Measurements from ENCODE around the gene GRM1. TPM values are rescaled to one million over a fixed set of nuclear protein-coding genes. Genes with fewer than 3 reads are reported as not detected.

GRM1 gene
- total and polyA plus RNA-seq, 2 donors (not counting 3 experiments of a cell fraction or from before 2014, with no cell fraction given) = 0.07 TPM; not detected in 1

- BruUV-seq (replicated peaks) = no TSS peak
- no peak overlapping the region for H2AFZ ChIP-seq (ENCODE audit: low read depth, low read length)
- DNase-seq (ENCODE audit: low read depth, low spot score) = no peak
- H3K4me1 ChIP-seq (ENCODE audit: control insufficient read depth, extremely low read depth, insufficient read depth, low read length) = no peaks in the 10 kb centered on the region
- intact Hi-C loops (cut with micrococcal nuclease) (no loop called here), dilution Hi-C loops (cut with MboI; ENCODE audit: extremely low pct_ligation_motif_present, low sequenced_read_pairs) (no loop called here)
- TF ChIP-seq CTCF (IDR thresholded peaks at IDR 0.05; ENCODE audit: extremely low read depth in 1 of 2, insufficient read depth in 1 of 2, low read depth in 1 of 2, low read length in 2 of 2) = no peak
- no peak for TF ChIP-seq POLR2AphosphoS5 (IDR thresholded peaks at IDR 0.05; ENCODE audit: insufficient read depth, low read depth, low read length)
- TF ChIP-seq POLR2A (IDR thresholded peaks at IDR 0.05; ENCODE audit: low read depth, low read length) = no peak
- no peak for TF ChIP-seq JUN (IDR thresholded peaks at IDR 0.05; ENCODE audit: borderline replicate concordance, insufficient read depth, insufficient read length, low read depth)
- no peak for TF ChIP-seq FOS (IDR thresholded peaks at IDR 0.05; ENCODE audit: borderline replicate concordance, insufficient read depth, low read length)
- no peak for TF ChIP-seq MAX (IDR thresholded peaks at IDR 0.05; ENCODE audit: insufficient read depth, insufficient read length)
- no peak for TF ChIP-seq GATA2 (IDR thresholded peaks at IDR 0.05; ENCODE audit: insufficient read depth, insufficient read length, low read depth, low read length)
- TF ChIP-seq MYC (IDR thresholded peaks at IDR 0.05; ENCODE audit: low read depth, low read length) = no peak
- no peak for TF ChIP-seq EZH2 (IDR thresholded peaks at IDR 0.05; ENCODE audit: borderline replicate concordance, low read depth, low read length, severe bottlenecking)
- no peaks in the 10 kb centered on the region for H3K36me3 ChIP-seq (ENCODE audit: control insufficient read depth in 2 of 2, extremely low read depth in 1 of 2, insufficient read depth in 2 of 2, low read length in 2 of 2)
- POLR2A ChIA-PET = no interaction called here
- no peak overlapping the region for H3K9ac ChIP-seq (replicated peaks; ENCODE audit: extremely low read depth, insufficient read depth, low read length)
- no peaks in the 10 kb centered on the region for H3K79me2 ChIP-seq (ENCODE audit: control insufficient read depth, insufficient read depth, low read length)
- CTCF ChIA-PET = no interaction called here
- H4K20me1 ChIP-seq (replicated peaks; ENCODE audit: control insufficient read depth, extremely low read depth, insufficient read depth, low read length) = no peaks in the 10 kb centered on the region
- H3K27me3 ChIP-seq (ENCODE audit: control insufficient read depth in 2 of 2, insufficient read depth in 2 of 2, low read length in 2 of 2) = no peaks in the 10 kb centered on the region
- H3K9me3 ChIP-seq (replicated peaks; ENCODE audit: control insufficient read depth, insufficient read depth, low read length) = no peaks in the 10 kb centered on the region
- H3K27ac ChIP-seq (ENCODE audit: insufficient read depth, low read depth, low read length) = no peak overlapping the region
- H3K4me3 ChIP-seq (replicated peaks in 1 of 3; ENCODE audit: insufficient read depth in 1 of 3, low read depth in 1 of 3, low read length in 3 of 3) = no peak overlapping the region
- FAIRE-seq = no peak
- H3K9me1 ChIP-seq (replicated peaks; ENCODE audit: control insufficient read depth, extremely low read depth, insufficient read depth, low read length) = no peaks in the 10 kb centered on the region
- no peak overlapping the region for H3K4me2 ChIP-seq (ENCODE audit: insufficient read depth, low read length)
Measured at GRCh38 chr6:146244630-146245143, 215.8 kb downstream of the GRM1 start.

Data from endothelial cell of umbilical vein (primary cell).